Measurements from ENCODE around the gene DCAF5. TPM values are rescaled to one million over a fixed set of nuclear protein-coding genes. Genes with fewer than 3 reads are reported as not detected.

The DCAF5 gene
- total RNA-seq, 4 donors from 2014 or later = 25.1 to 70.3 (median 42.7) TPM

GRCh38 chr14:69131176-69131575, 21.7 kb downstream of the DCAF5 start:
- Histone ChIP-seq H3K4me1 (peaks cover 6 to 38% (median 22%) of the 10 kb centered on the region in 4 donors), H3K9me3 (no peaks in the 10 kb centered on the region), H3K4me3 (no peak overlapping the region), H3K27ac (no peak overlapping the region), H3K27me3 (no peaks in the 10 kb centered on the region), H3K36me3 (no peaks in the 10 kb centered on the region)
- 94 to 100% methylated on average over 2 of the region's 2 CpGs for WGBS, 2 donors (ENCODE audit: low coverage in 1 of 2)
- no peak for TF ChIP-seq EP300 (IDR thresholded peaks at IDR 0.05; ENCODE audit: low read depth)
- intact Hi-C loops (cut with DNase I; ENCODE audit: low total_unique reads) (no loop called here), in situ Hi-C loops (cut with MboI; ENCODE audit: low pct_ligation_motif_present in 1 of 4, low pct_unique_long_range_greater_than_20kb in 1 of 4, low sequenced_read_pairs in 3 of 4) (loop anchor here in 1 of 4 donors (25.0 kb wide), 1 partner anchor 331 kb away; no protein-coding TSS in a partner anchor)
- no peak for DNase-seq

DNA sequence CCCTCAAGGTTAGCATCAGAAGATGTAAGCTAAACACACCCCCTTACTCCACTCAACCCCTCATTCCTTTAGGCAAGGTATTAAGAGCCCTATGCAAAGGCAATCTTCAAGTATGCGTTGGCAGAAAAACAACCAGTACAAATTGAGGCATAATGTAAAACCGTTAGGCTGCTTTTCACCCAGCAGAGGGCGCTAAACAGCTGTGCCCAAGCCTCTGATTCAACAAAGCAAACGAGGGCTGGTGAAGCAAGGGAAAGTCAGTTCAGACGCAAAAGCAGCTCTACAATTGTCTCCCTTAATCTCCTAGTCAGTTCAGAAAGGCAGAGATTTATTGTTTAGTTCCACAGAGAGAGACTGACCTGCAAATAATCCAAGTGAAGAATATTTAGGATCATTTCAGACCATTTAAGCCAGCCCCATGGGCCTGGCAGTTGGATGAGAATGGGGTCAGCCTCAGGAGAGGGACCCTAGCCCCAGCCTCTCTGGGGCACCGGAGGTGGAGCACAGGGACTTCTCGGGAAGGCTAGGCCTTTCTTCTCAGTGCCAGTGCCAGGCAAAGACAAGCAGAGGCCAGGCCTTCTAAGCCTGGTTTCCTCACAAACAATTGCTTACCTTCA, 23.5 kb downstream of the DCAF5 start:
- TF ChIP-seq, protein P1, sequence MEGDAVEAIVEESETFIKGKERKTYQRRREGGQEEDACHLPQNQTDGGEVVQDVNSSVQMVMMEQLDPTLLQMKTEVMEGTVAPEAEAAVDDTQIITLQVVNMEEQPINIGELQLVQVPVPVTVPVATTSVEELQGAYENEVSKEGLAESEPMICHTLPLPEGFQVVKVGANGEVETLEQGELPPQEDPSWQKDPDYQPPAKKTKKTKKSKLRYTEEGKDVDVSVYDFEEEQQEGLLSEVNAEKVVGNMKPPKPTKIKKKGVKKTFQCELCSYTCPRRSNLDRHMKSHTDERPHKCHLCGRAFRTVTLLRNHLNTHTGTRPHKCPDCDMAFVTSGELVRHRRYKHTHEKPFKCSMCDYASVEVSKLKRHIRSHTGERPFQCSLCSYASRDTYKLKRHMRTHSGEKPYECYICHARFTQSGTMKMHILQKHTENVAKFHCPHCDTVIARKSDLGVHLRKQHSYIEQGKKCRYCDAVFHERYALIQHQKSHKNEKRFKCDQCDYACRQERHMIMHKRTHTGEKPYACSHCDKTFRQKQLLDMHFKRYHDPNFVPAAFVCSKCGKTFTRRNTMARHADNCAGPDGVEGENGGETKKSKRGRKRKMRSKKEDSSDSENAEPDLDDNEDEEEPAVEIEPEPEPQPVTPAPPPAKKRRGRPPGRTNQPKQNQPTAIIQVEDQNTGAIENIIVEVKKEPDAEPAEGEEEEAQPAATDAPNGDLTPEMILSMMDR (IDR thresholded peaks at IDR 0.05) = peak; percentile 84 to 92 (median 92)
- no peak for TF ChIP-seq EP300 (IDR thresholded peaks at IDR 0.05; ENCODE audit: low read depth)
- WGBS, 2 donors (ENCODE audit: low coverage in 1 of 2) = 3 to 18% methylated on average over 5 to 7 of the region's 7 CpGs
- intact Hi-C loops (cut with DNase I; ENCODE audit: low total_unique reads) = no loop called here
- Histone ChIP-seq H3K9me3 (no peaks in the 10 kb centered on the region), H3K36me3 (no peaks in the 10 kb centered on the region), H3K4me1 (peaks cover 6 to 52% (median 30%) of the 10 kb centered on the region in 4 donors), H3K27me3 (no peaks in the 10 kb centered on the region), H3K4me3 (no peak overlapping the region), H3K27ac (peak overlapping the region; percentile 45 to 68 (median 50))
- in situ Hi-C loops (cut with MboI; ENCODE audit: low pct_ligation_motif_present in 1 of 4, low pct_unique_long_range_greater_than_20kb in 1 of 4, low sequenced_read_pairs in 3 of 4) = loop anchor here in 1 of 4 donors (25.0 kb wide), 1 partner anchor 333 kb away; no protein-coding TSS in a partner anchor
- peak; percentile 70 for DNase-seq

DNA sequence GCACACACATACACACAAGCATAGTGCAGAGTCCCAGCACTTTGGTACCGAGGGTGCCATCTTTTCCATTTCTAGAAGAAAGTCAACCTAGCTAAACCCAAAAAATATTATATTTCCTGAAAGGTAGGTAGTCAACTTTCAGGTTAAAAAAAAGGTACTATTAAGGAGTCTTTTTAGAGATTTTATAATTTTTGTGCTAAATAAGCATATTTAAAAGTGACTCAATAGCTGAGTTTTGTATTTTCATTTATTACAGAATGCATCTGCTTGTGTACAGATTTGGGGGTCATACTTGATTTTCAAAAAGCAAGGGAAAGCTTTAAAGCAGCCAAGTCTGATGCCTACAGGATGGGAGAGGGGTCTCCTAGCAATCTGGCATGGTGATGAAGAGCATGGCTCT, 34.6 kb downstream of the DCAF5 start:
- Histone ChIP-seq H3K4me3 (no peak overlapping the region), H3K9me3 (no peaks in the 10 kb centered on the region), H3K27ac (no peak overlapping the region), H3K27me3 (no peaks in the 10 kb centered on the region), H3K36me3 (peaks cover 0 to 29% (median 12%) of the 10 kb centered on the region in 4 donors), H3K4me1 (peaks cover 0 to 18% (median 10%) of the 10 kb centered on the region in 4 donors)
- TF ChIP-seq EP300 (IDR thresholded peaks at IDR 0.05; ENCODE audit: low read depth) (no peak), POLR2A (IDR thresholded peaks at IDR 0.05) (no peak), POLR2AphosphoS5 (IDR thresholded peaks at IDR 0.05) (no peak)
- TF ChIP-seq, protein P1 (IDR thresholded peaks at IDR 0.05) = no peak
- DNase-seq = no peak
- 100% methylated on average over 1 of the region's 1 CpG; no CpG with 5 or more reads in 1 of the 2 donors for WGBS, 2 donors (ENCODE audit: low coverage in 1 of 2)
- in situ Hi-C loops (cut with MboI; ENCODE audit: low pct_ligation_motif_present in 1 of 4, low pct_unique_long_range_greater_than_20kb in 1 of 4, low sequenced_read_pairs in 3 of 4) (no loop called here), intact Hi-C loops (cut with DNase I; ENCODE audit: low total_unique reads) (no loop called here)

DNA sequence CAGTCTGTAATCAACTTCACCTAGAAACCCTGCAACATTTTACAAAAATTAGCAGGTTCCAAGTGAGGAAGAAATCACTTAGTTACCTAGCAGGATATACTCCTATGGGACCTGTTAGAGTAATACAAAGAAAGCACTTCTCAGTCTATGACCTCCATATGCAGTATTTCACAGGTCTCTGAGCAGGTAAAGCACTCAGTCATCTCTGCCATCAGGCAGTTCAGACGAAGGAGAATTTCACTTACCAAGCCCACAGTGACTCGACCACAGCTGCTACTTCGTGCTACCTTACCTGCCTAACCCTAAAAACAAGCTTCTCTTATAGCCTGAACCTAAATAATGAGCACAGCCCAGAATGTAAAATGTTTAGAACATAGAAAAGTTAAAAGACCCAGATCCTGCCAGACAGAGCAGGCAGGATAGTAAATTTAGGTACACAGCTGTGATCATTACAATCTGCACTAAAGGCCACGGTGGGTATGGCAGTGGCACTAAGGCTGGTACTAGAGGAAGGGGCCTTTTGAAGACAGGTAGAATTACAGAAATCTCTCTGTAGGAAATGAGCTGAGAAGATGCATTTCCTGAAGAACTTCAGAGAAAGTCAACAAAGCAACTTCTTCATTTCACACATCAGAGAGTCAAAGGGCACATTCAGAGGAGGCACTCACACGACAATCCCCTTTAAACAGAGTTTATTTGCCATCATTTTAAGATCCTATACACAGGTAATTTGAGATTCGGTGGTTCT, 35.7 kb downstream of the DCAF5 start:
- Histone ChIP-seq H3K4me1 (peaks cover 0 to 12% (median 4%) of the 10 kb centered on the region in 4 donors), H3K4me3 (no peak overlapping the region), H3K27ac (no peak overlapping the region), H3K27me3 (no peaks in the 10 kb centered on the region), H3K9me3 (no peaks in the 10 kb centered on the region), H3K36me3 (peaks cover 0 to 29% (median 12%) of the 10 kb centered on the region in 4 donors)
- 74 to 90% methylated on average over 2 to 6 of the region's 6 CpGs for WGBS, 2 donors (ENCODE audit: low coverage in 1 of 2)
- DNase-seq = no peak
- TF ChIP-seq POLR2A (IDR thresholded peaks at IDR 0.05) = no peak
- TF ChIP-seq EP300 (IDR thresholded peaks at IDR 0.05; ENCODE audit: low read depth) = no peak
- TF ChIP-seq, protein P1 (IDR thresholded peaks at IDR 0.05) = no peak
- TF ChIP-seq POLR2AphosphoS5 (IDR thresholded peaks at IDR 0.05) = no peak
- intact Hi-C loops (cut with DNase I; ENCODE audit: low total_unique reads) = no loop called here
- in situ Hi-C loops (cut with MboI; ENCODE audit: low pct_ligation_motif_present in 1 of 4, low pct_unique_long_range_greater_than_20kb in 1 of 4, low sequenced_read_pairs in 3 of 4) = no loop called here

All from transverse colon (tissue), 4 donors.